ENCODE data around the gene SULT1C3. TPM values are rescaled to one million over a fixed set of nuclear protein-coding genes. Genes with fewer than 3 reads are reported as not detected.

The SULT1C3 gene
- total and polyA plus RNA-seq, 2 of the 8 experiments (the other 6 are each of a cell fraction or from before 2014, with no cell fraction given): not detected

DNA sequence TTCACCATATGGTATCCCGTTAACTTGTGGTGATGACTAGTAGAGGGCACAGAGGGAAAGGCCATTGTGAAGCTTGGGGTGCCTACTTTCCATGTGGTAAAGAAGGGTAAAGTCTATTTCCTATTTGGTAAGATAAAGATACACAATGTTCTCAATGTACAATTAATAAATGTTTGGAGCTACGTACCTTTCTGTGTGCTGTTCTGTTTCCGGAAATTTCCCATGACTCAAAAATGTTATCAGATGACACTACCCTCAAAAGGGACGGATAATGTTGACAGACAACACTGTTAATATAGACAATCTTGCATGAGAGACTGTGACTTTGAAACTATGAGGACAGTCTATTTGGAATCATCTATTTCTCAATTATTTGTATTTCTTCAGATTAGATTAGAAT lies 4.2 kb upstream of the SULT1C3 start:
- H2AFZ ChIP-seq (ENCODE audit: low read length): no peak overlapping the region
- H4K91ac ChIP-seq (replicated peaks; ENCODE audit: insufficient read length, low read length): no peak overlapping the region
- no peaks in the 10 kb centered on the region for H3K27me3 ChIP-seq (replicated peaks in 1 of 4; ENCODE audit: control insufficient read depth in 3 of 4, extremely low read depth in 1 of 4, insufficient read depth in 3 of 4, low read length in 3 of 4)
- WGBS, 2 experiments (ENCODE audit: extremely low coverage in 1 of 2, insufficient coverage in 1 of 2, insufficient read length in 1 of 2, insufficient replicate concordance in 2 of 2, low coverage in 1 of 2, low lambda C conversion rate in 2 of 2, missing lambda C conversion rate in 1 of 2): 92% methylated on average over 4 of the region's 4 CpGs; no CpG with 5 or more reads in 1 of the 2 experiments
- no peak overlapping the region for H3K9ac ChIP-seq (replicated peaks in 1 of 4; ENCODE audit: extremely low read depth in 1 of 4, low read depth in 3 of 4, low read length in 3 of 4)
- H4K20me1 ChIP-seq (replicated peaks in 1 of 2; ENCODE audit: control insufficient read depth in 1 of 2, insufficient read depth in 2 of 2, low read length in 2 of 2): no peaks in the 10 kb centered on the region
- no peaks in the 10 kb centered on the region for H3K79me1 ChIP-seq (ENCODE audit: low read depth, low read length)
- no peak for TF ChIP-seq FOSL1 (IDR thresholded peaks at IDR 0.05; ENCODE audit: insufficient read depth, low read depth, low read length)
- TF ChIP-seq, protein P1, sequence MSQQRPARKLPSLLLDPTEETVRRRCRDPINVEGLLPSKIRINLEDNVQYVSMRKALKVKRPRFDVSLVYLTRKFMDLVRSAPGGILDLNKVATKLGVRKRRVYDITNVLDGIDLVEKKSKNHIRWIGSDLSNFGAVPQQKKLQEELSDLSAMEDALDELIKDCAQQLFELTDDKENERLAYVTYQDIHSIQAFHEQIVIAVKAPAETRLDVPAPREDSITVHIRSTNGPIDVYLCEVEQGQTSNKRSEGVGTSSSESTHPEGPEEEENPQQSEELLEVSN (IDR thresholded peaks at IDR 0.05): no peak
- no peak for TF ChIP-seq RNF2 (IDR thresholded peaks at IDR 0.05; ENCODE audit: borderline replicate concordance, low read depth, low read length, missing control alignments, poor library complexity, severe bottlenecking)
- TF ChIP-seq KDM4A (IDR thresholded peaks at IDR 0.05; ENCODE audit: low read depth, low read length, severe bottlenecking): no peak
- no peak for TF ChIP-seq MAFK (IDR thresholded peaks at IDR 0.05; ENCODE audit: low read depth, low read length)
- no peak for TF ChIP-seq CBX5 (IDR thresholded peaks at IDR 0.05; ENCODE audit: low read depth, low read length)
- TF ChIP-seq EP300 (IDR thresholded peaks at IDR 0.05; ENCODE audit: borderline replicate concordance in 1 of 2, low read depth in 2 of 2, low read length in 2 of 2): no peak
- no peak for TF ChIP-seq SP1 (IDR thresholded peaks at IDR 0.05; ENCODE audit: low read depth, low read length)
- no peak for TF ChIP-seq POU5F1 (IDR thresholded peaks at IDR 0.05; ENCODE audit: low read depth, low read length)
- TF ChIP-seq, protein P2, sequence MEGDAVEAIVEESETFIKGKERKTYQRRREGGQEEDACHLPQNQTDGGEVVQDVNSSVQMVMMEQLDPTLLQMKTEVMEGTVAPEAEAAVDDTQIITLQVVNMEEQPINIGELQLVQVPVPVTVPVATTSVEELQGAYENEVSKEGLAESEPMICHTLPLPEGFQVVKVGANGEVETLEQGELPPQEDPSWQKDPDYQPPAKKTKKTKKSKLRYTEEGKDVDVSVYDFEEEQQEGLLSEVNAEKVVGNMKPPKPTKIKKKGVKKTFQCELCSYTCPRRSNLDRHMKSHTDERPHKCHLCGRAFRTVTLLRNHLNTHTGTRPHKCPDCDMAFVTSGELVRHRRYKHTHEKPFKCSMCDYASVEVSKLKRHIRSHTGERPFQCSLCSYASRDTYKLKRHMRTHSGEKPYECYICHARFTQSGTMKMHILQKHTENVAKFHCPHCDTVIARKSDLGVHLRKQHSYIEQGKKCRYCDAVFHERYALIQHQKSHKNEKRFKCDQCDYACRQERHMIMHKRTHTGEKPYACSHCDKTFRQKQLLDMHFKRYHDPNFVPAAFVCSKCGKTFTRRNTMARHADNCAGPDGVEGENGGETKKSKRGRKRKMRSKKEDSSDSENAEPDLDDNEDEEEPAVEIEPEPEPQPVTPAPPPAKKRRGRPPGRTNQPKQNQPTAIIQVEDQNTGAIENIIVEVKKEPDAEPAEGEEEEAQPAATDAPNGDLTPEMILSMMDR (IDR thresholded peaks at IDR 0.05; ENCODE audit: control extremely low read depth in 1 of 3, insufficient read depth in 1 of 3, low read depth in 1 of 3, low read length in 3 of 3): no peak
- no peak overlapping the region for H2BK20ac ChIP-seq (ENCODE audit: low read length)
- no peak overlapping the region for H4K5ac ChIP-seq (ENCODE audit: insufficient read length, low read depth, low read length)
- H3K23me2 ChIP-seq (ENCODE audit: low read depth, low read length): no peaks in the 10 kb centered on the region
- FAIRE-seq: no peak
- no peak overlapping the region for H3K4me2 ChIP-seq (ENCODE audit: insufficient read depth in 1 of 2, low read depth in 2 of 2, low read length in 2 of 2)
- H2BK120ac ChIP-seq (replicated peaks; ENCODE audit: low read depth, low read length): no peak overlapping the region
- DNase-seq (ENCODE audit: low read depth in 1 of 2, low spot score in 2 of 2): no peak
- H3K4me1 ChIP-seq (replicated peaks in 1 of 4; ENCODE audit: control insufficient read depth in 3 of 4, insufficient read depth in 4 of 4, low read length in 3 of 4): no peaks in the 10 kb centered on the region
- CTCF ChIA-PET (ENCODE audit: partially characterized antibody): no interaction called here
- H3K4ac ChIP-seq (replicated peaks; ENCODE audit: insufficient read length, low read depth, low read length): no peak overlapping the region
- POLR2A ChIA-PET (ENCODE audit: partially characterized antibody): no interaction called here
- H4K8ac ChIP-seq (ENCODE audit: extremely low read depth, insufficient read depth, low read length): no peak overlapping the region
- H3K18ac ChIP-seq (ENCODE audit: extremely low read depth, low read length): no peak overlapping the region
- H3K79me2 ChIP-seq (ENCODE audit: control insufficient read depth in 1 of 2, insufficient read depth in 2 of 2, low read length in 2 of 2): no peaks in the 10 kb centered on the region
- H2BK5ac ChIP-seq (ENCODE audit: low read depth, low read length): no peak overlapping the region
- no peak overlapping the region for H3K4me3 ChIP-seq (ENCODE audit: extremely low read depth in 1 of 4, insufficient read depth in 2 of 4, low read depth in 3 of 4, low read length in 4 of 4)
- H3K14ac ChIP-seq (ENCODE audit: insufficient read length): no peak overlapping the region
- H3K56ac ChIP-seq (replicated peaks; ENCODE audit: insufficient read length, low read depth, low read length): no peak overlapping the region
- no peak overlapping the region for H3K27ac ChIP-seq (ENCODE audit: low read depth, low read length)
- no peak overlapping the region for H2AK5ac ChIP-seq (ENCODE audit: low read depth, low read length)
- H2BK15ac ChIP-seq (ENCODE audit: low read length): no peak overlapping the region
- H3K36me3 ChIP-seq (ENCODE audit: control insufficient read depth in 2 of 4, insufficient read depth in 4 of 4, low read length in 3 of 4): no peaks in the 10 kb centered on the region
- H2BK12ac ChIP-seq (ENCODE audit: low read depth, low read length): no peak overlapping the region
- peaks cover 18 to 24% of the 10 kb centered on the region in 2 experiments; a peak in 3 of 4 replicates for H3K9me3 ChIP-seq (ENCODE audit: insufficient read depth in 2 of 2, low read depth in 1 of 2, low read length in 1 of 2)
- H3K23ac ChIP-seq (ENCODE audit: insufficient read length): no peak overlapping the region

Data from H1 (cell line).